ENCODE data around the gene LRP2. TPM values are rescaled to one million over a fixed set of nuclear protein-coding genes. Genes with fewer than 3 reads are reported as not detected.

Gene LRP2
- total RNA-seq, 4 donors from 2014 or later, result not detected

DNA sequence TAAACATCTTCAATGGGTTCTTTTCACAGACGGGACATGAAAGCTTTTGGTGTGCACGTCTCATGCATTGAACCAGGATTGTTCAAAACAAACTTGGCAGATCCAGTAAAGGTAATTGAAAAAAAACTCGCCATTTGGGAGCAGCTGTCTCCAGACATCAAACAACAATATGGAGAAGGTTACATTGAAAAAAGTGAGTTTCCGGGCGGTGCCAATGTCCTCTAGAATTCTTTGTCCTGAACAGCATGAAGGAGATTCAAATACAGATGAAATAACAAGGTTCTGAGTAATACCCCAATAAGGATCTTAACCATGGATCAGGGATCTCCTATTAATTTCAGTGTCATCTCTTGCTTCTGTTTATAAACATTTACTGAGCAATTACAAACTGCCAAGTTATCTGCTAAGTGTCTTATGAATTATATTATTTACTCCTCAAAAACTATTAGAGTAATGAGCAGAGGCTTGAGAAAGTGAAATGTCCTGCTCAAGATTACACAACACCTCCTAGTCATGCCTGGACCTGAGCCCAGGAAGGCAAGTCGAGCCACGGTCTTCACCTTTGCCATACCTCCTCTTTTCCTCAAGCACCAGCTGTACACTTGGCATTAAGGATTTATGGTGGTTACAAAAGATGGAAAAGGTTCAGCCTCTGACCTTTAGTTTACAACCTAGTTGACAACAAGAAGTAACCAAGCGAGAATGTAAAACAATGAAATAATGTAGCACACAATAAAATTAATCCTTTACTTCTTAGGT is 270.4 kb downstream of the LRP2 start:
- Histone ChIP-seq H3K9me3 (no peaks in the 10 kb centered on the region), H3K4me1 (no peaks in the 10 kb centered on the region), H3K27me3 (no peaks in the 10 kb centered on the region), H3K36me3 (no peaks in the 10 kb centered on the region), H3K27ac (no peak overlapping the region), H3K4me3 (no peak overlapping the region)
- no peak for TF ChIP-seq POLR2A (IDR thresholded peaks at IDR 0.05)
- TF ChIP-seq, protein P1, sequence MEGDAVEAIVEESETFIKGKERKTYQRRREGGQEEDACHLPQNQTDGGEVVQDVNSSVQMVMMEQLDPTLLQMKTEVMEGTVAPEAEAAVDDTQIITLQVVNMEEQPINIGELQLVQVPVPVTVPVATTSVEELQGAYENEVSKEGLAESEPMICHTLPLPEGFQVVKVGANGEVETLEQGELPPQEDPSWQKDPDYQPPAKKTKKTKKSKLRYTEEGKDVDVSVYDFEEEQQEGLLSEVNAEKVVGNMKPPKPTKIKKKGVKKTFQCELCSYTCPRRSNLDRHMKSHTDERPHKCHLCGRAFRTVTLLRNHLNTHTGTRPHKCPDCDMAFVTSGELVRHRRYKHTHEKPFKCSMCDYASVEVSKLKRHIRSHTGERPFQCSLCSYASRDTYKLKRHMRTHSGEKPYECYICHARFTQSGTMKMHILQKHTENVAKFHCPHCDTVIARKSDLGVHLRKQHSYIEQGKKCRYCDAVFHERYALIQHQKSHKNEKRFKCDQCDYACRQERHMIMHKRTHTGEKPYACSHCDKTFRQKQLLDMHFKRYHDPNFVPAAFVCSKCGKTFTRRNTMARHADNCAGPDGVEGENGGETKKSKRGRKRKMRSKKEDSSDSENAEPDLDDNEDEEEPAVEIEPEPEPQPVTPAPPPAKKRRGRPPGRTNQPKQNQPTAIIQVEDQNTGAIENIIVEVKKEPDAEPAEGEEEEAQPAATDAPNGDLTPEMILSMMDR (IDR thresholded peaks at IDR 0.05 in 4 of 5, conservative IDR thresholded peaks at IDR 0.05 in 1 of 5), result no peak
- no peak for DNase-seq
- ATAC-seq, result no peak
- in situ Hi-C loops (cut with MboI; ENCODE audit: low sequenced_read_pairs in 4 of 4) (no loop called here), intact Hi-C loops (cut with DNase I; ENCODE audit: low total_unique reads) (no loop called here)

DNA sequence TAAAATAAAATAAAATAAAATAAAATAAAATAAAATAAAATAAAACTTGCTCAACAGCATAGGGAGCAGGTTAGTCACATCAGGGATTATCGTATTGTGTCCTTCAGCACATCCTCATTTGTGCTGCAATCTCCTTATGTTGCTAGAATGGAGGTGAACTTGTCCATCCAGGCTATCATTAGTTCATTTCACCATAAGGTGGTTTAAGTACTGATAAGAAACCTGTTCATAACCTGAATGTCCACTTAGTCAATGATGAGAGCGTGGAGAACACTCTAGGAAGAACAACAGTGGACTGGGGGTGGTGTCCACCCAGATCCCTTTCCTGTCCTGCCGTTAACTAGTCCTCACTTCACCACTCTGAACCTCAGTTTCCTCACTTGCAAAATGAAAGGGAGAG is 271.1 kb downstream of the LRP2 start:
- ATAC-seq (no peak), DNase-seq (no peak)
- Histone ChIP-seq H3K27me3 (no peaks in the 10 kb centered on the region), H3K9me3 (no peaks in the 10 kb centered on the region), H3K27ac (no peak overlapping the region), H3K4me1 (no peaks in the 10 kb centered on the region), H3K36me3 (no peaks in the 10 kb centered on the region), H3K4me3 (no peak overlapping the region)
- in situ Hi-C loops (cut with MboI; ENCODE audit: low sequenced_read_pairs in 4 of 4) (no loop called here), intact Hi-C loops (cut with DNase I; ENCODE audit: low total_unique reads) (no loop called here)
- TF ChIP-seq, protein P1 (IDR thresholded peaks at IDR 0.05 in 4 of 5, conservative IDR thresholded peaks at IDR 0.05 in 1 of 5), result no peak
- TF ChIP-seq POLR2A (IDR thresholded peaks at IDR 0.05), result no peak

DNA sequence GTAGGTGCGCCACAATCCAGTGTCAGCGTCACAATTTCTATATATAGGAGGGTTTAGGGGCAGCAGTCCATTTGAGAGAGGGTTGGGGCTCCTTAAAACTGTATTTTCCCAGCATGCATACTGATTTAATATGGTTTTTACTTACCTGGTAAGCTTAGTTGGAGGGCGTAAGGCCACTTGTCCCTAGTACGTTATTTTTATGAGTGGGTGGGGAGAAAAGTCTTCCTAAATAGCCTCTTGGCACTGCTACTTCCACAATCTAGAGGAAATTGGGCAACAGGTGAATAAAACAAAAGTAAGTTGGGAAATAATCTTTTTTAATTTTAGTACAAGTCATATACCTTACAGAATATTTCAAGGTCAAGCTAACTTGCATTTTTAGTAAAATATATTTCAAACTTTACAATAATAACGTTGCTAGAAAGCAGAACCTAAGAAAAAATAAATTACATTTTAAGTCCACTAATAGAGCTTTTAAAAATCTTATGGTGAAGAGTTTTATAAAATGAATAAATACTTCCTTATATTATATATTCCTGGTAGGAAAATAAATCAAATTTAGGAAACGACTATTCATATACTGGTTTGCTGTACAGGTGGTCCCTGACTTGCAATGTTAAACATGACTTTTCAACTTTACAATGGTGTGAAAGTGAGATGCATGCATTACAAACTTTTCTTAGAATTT is 272.1 kb downstream of the LRP2 start:
- no peaks in the 10 kb centered on the region for H3K4me1 ChIP-seq
- in situ Hi-C loops (cut with MboI; ENCODE audit: low sequenced_read_pairs in 4 of 4), result no loop called here

DNA sequence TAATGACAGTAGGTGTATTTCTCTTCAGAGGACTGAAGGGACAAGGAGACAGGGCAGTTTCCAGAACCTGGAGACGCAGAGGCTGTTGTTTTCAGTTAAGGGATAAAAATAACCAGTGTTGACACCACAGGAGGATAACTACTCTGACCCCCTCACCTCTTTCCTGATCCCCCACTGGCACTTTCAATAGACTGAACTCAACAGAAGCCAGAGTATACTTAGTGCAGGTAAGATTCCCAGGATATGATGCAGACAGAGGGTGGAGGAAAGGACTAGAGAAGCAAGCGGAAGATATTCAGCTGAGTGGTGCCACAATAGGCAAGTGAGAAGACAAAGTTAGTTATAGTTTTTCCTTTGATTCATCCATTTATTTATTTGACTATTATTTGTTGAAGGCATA is 273.2 kb downstream of the LRP2 start:
- in situ Hi-C loops (cut with MboI; ENCODE audit: low sequenced_read_pairs in 4 of 4), result no loop called here
- H3K4me1 ChIP-seq, result no peaks in the 10 kb centered on the region
- ATAC-seq, result no peak

More for the DNA sequence above, 272.1 kb downstream of the LRP2 start:
- Histone ChIP-seq H3K9me3 (no peaks in the 10 kb centered on the region), H3K27ac (no peak overlapping the region), H3K4me3 (no peak overlapping the region), H3K36me3 (no peaks in the 10 kb centered on the region), H3K27me3 (no peaks in the 10 kb centered on the region)
- ATAC-seq (no peak), DNase-seq (no peak)
- intact Hi-C loops (cut with DNase I; ENCODE audit: low total_unique reads), result no loop called here
- TF ChIP-seq, protein P1 (IDR thresholded peaks at IDR 0.05 in 4 of 5, conservative IDR thresholded peaks at IDR 0.05 in 1 of 5), result no peak
- TF ChIP-seq POLR2A (IDR thresholded peaks at IDR 0.05), result no peak

More for the DNA sequence above, 273.2 kb downstream of the LRP2 start:
- no peaks in the 10 kb centered on the region for H3K9me3 ChIP-seq
- intact Hi-C loops (cut with DNase I; ENCODE audit: low total_unique reads), result no loop called here
- H3K27ac ChIP-seq, result no peak overlapping the region
- no peaks in the 10 kb centered on the region for H3K27me3 ChIP-seq
- H3K36me3 ChIP-seq, result no peaks in the 10 kb centered on the region
- TF ChIP-seq, protein P1 (IDR thresholded peaks at IDR 0.05 in 4 of 5, conservative IDR thresholded peaks at IDR 0.05 in 1 of 5), result no peak
- no peak for TF ChIP-seq POLR2A (IDR thresholded peaks at IDR 0.05)
- no peak for DNase-seq
- no peak overlapping the region for H3K4me3 ChIP-seq
